HG03558 (cell line): ENCODE data around the gene VIPR2.
"Not testable (repeated sequence)": the region's sequence is repeated elsewhere in the genome, so short reads cannot be mapped to it uniquely, and the experiment has no call there.

Experiments used
- ATAC-seq: cut with Tn5 transposase; IDR thresholded peaks from one replicate; pipeline ENCODE4 v1.9.1; 2021; ENCODE audit warnings: moderate number of reproducible peaks; ENCODE audit not compliant: unreplicated experiment; ENCODE audit errors: extremely low read depth

The VIPR2 gene

GRCh38 chr7:159094919-159095915 lies 49.5 kb downstream of the VIPR2 start:
- ATAC-seq, result no peak

- no peak for ATAC-seq
Observed at GRCh38 chr7:159094023-159094740, 50.5 kb downstream of the VIPR2 start.

GRCh38 chr7:159093351-159093971 lies 51.2 kb downstream of the VIPR2 start:
- no peak for ATAC-seq

- ATAC-seq, result no peak
Observed at GRCh38 chr7:159092701-159093121, 52.0 kb downstream of the VIPR2 start.

GRCh38 chr7:159091480-159092475 lies 52.9 kb downstream of the VIPR2 start:
- no peak for ATAC-seq

GRCh38 chr7:159091041-159091440 lies 53.6 kb downstream of the VIPR2 start:
- ATAC-seq, result no peak

GRCh38 chr7:159088016-159088865 lies 56.4 kb downstream of the VIPR2 start:
- ATAC-seq, result no peak

GRCh38 chr7:159086301-159086925 lies 58.3 kb downstream of the VIPR2 start:
- no peak for ATAC-seq

- ATAC-seq, result no peak
Observed at GRCh38 chr7:159084069-159084801, 60.4 kb downstream of the VIPR2 start.

- ATAC-seq, result no peak
Observed at GRCh38 chr7:159083698-159084068, 61.0 kb downstream of the VIPR2 start.

- no peak for ATAC-seq
Observed at GRCh38 chr7:159083001-159083697, 61.5 kb downstream of the VIPR2 start.

- ATAC-seq, result not testable (repeated sequence)
Observed at GRCh38 chr7:159082075-159082474, 62.6 kb downstream of the VIPR2 start.

GRCh38 chr7:159078911-159079270 lies 65.8 kb downstream of the VIPR2 start:
- ATAC-seq, result no peak

GRCh38 chr7:159078193-159078910 lies 66.3 kb downstream of the VIPR2 start:
- ATAC-seq, result no peak

GRCh38 chr7:159076333-159076732 lies 68.3 kb downstream of the VIPR2 start:
- ATAC-seq, result no peak

GRCh38 chr7:159075563-159076238 lies 69.0 kb downstream of the VIPR2 start:
- no peak for ATAC-seq
